GM21381 (cell line): ENCODE measurements around the gene EGF.
"Not testable (repeated sequence)": the region's sequence is repeated elsewhere in the genome, so short reads cannot be mapped to it uniquely, and the experiment has no call there.

Experiments used
- ATAC-seq: cut with Tn5 transposase; IDR thresholded peaks from one replicate; pipeline ENCODE4 v1.9.1; 2021; ENCODE audit warnings: mild to moderate bottlenecking, moderate library complexity; ENCODE audit not compliant: unreplicated experiment

The EGF gene

GRCh38 chr4:109914322-109914721 lies 1.6 kb downstream of the EGF start:
- ATAC-seq = no peak

DNA sequence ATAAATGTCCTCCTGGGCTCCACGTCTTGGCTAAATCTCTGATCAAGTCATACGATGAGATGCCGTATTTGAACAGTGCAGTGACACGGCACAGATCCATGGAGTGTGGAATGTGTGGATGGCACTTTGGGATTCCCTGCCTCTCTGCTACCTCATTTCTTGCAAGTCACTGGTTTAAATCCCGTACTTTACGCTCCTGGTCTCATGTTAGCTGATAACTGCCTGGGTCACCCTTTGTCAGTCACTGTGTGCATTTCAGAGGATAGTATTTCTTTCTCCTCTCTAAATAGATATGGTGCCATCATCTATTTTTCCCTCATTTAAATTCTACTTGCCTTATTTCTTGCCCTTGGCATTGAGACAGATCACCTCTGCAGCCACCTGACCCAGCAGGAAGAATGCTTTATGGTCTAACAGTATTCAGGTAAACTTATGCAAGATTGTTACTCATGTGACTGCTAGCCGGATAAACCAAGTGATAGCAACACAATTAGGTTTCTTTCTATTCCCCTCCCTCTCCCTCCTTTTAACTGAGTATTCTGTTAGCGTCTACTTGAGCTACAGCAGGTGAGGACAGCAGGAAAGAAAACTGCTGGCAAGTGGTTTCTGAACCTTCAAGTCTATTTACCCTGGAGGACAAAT lies 2.8 kb downstream of the EGF start:
- no peak for ATAC-seq

- ATAC-seq = no peak
These were observed 3.3 kb downstream of the EGF start for GRCh38 chr4:109916027-109916409.

DNA sequence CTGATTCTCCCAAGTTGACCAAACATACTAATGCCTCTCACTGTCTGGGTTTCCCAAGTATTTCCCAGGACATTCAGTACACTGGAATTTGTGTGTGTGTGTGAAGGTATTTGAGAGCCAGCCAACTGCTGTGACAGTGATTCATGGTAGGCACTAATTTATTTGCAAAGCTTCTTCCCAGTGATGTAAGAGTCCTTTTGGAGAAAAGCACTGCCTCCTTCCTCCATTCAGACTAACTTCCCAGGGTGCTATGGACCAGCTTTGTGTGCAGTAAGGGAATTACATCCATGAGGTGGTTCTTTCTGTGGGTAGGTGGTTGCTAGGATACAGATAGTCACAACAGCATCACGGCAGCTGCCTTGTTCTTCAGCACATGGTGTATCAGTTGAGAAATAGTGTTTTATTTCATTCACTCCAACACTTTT lies 8.7 kb downstream of the EGF start:
- no peak for ATAC-seq

- no peak for ATAC-seq
These were observed 12.7 kb downstream of the EGF start for GRCh38 chr4:109925396-109925795.

- no peak for ATAC-seq
These were observed 15.8 kb downstream of the EGF start for GRCh38 chr4:109928327-109929045.

DNA sequence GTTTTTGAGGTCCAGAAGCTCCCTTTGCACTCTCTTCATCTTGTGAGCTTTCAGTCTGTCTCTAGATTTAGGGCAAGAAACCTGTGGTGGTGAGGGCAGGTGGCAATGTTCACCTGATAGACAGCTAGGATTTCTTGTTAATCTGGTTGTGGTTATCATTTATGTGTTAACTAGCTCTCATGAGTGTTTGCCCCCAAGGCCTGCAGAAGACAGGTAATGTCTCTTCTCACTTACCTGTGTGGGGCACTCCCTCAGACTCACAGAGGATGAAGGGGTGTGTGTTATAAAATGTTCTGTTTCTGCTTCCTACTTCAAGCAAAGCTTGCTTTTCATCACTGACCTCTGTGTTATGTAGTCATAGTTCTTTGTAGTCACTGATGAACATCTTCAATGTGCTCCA lies 17.8 kb downstream of the EGF start:
- no peak for ATAC-seq

DNA sequence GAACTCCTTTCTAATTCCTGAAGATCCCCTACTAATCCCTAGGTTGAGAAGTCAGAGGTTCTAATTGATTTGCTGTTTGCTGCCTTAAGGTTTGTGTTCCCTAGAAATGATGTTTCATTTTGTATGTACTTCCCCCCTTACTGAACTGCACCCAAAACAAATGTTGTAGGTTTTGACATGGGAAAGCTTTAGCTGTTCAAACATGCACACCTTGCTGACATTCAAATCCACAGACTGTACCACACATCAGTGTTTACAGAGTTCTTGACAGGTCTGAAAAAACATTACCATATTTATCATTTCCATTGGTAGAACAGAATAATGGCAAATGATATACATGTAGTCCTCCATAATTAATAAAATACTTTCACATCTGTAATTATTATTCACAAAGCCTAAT lies 18.2 kb downstream of the EGF start:
- no peak for ATAC-seq

DNA sequence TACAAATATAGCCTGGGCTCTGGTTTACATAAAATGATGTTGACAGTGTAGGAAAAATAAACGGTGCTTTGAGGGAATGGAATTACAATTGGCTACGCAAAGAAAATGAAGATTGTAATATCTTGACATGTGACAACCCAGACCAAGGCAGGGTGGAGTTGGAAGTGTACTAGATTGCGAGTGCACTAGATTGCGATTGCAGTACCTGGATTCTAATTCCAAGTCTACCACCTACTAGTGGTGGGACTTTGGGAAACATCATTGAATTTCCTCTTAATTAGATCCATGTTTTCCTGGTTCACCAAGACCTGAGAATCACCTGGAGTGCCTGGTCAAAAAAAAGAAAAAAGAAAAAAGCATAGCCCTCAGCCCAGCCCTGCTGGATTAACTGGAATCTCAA lies 18.6 kb downstream of the EGF start:
- no peak for ATAC-seq

DNA sequence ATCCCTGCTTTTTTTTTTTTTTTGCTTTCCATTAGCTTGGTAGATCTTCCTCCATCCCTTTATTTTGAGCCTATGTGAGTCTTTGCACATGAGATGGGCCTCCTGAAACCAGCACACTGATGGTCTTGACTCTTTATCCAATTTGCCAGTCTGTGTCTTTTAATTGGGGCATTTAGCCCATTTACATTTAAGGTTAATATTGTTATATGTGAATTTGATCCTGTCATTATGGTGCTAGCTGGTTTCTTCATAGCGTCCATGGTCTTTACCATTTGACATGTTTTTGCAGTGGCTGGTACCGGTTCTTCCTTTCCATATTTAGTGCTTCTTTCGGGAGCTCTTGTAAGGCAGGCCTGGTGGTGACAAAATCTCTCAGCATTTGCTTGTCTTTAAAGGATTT lies 24.7 kb downstream of the EGF start:
- not testable (repeated sequence) for ATAC-seq

GRCh38 chr4:109939190-109939589 lies 26.5 kb downstream of the EGF start:
- ATAC-seq = no peak

DNA sequence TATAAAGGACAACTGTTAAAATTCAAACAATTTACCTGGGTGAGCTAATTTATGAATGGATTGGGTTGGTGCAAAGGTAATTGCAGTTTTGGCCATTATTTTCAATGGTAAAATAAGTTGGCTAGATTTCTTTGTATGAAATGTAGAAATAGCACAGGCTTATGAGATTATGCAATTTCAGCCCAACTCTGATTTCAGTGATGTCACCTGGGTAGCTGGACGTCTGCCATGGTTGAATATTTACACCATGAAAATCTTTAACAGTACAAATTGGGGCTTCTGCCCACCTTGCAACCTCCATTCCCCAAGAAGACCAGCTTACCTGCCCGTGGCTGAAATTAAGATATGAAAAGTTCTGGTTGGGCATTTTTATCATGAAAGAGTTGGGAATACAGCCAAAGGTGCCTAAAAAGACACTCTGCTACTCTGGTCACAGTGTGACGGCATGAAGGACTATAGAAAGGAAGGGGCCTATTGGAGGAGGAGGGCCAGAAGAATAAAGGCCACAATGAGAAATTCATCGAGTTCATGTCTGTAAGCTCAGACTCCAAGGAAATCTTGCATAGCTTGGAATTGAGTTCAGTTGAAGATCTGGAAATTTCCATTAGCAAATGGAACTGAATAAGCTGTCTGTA lies 29.7 kb downstream of the EGF start:
- ATAC-seq = no peak

- no peak for ATAC-seq
These were observed 31.1 kb downstream of the EGF start for GRCh38 chr4:109943745-109944144.

GRCh38 chr4:109944591-109944990 lies 31.9 kb downstream of the EGF start:
- ATAC-seq = no peak

DNA sequence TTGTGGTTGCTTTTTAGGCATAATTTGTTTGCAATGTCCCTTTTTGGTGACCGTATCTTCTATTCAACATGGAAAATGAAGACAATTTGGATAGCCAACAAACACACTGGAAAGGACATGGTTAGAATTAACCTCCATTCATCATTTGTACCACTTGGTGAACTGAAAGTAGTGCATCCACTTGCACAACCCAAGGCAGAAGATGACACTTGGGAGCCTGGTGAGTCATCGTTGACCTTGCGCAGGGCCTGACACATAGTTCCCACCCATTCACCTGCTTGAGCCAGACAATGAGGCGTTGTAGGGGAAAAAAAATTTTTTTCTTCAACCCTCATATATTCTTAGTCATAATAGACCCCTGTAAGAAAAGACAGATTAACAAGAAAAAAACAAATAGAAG lies 32.4 kb downstream of the EGF start:
- no peak for ATAC-seq

DNA sequence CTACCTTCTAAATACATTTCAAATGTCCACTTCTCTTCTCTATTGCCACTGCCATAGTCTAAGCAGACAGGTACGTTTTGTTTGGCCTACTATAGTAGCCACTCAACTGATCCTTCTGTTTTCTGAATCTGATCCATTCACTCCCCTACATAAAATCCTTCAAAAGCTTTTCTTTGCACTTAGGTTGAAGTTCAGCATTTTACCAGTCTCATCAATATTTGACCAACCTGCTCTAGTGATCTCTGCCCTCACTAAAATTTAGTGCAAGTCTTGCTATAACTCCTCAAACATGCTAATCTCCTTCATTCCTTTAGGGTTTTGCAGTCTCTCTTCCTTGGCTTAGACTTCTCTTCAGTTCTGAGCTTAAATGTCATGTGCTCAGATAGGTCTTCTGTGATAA lies 33.4 kb downstream of the EGF start:
- no peak for ATAC-seq

DNA sequence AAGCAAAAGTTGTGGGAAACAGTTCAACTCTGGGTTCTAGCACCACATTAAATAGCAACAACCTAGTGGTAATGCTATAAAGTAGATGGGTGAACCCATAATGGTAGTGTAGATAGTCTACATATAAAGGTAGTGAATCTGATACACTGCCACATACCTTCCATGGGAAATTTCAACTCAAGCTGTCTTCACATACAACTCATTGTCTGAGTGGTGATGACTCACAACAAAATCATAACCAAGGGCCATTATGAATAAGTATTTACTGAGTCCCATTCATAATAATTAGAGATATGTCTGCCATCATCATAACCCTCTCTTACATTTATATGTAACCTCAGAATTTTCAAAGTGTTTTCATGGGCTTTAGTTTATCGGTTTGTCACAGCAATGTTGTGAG lies 34.8 kb downstream of the EGF start:
- ATAC-seq = no peak

DNA sequence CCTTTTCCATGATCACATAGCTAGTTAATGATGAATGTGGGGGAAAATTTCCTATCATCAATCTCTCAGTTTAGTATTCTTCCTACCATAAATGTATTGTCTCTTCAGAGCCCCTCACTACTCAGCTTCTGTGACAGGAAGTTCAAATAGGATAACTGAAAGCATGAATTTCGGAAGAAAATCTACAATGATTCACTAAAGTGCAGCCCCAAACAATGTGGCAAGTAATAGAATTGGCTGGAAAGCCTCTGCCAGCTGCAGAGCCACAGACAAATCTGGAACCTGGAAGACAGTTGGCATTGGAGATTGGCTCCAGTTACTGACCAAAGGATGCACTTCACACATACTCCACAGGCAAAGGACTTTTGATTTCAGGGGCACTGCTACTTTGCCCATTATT lies 35.2 kb downstream of the EGF start:
- ATAC-seq = no peak

- not testable (repeated sequence) for ATAC-seq
These were observed 36.5 kb downstream of the EGF start for GRCh38 chr4:109949099-109949718.

- ATAC-seq = no peak
These were observed 39.9 kb downstream of the EGF start for GRCh38 chr4:109952612-109953011.

GRCh38 chr4:109953556-109953955 lies 40.9 kb downstream of the EGF start:
- ATAC-seq = no peak

DNA sequence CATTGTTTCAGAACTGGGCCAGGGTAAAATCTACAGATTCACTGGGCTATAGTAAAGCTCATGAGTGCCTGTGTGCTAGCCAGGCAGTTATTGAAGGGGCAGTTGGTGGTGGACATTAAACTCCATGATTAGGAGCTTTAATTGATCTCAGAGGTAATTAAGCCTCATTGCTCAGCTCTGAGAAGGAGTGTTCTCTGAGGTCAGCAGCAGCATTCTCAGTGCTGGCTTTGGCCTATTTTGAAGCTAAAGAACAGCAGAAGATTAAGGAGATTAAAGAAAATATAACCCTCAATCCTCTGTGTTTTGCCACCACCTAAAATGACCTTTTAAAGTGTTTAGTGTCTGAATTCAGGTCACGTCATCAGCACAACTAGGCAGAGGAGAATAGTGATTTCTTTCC lies 42.5 kb downstream of the EGF start:
- no peak for ATAC-seq
